Lung (tissue), 16 donors: ENCODE data around the gene IER3IP1. TPM values are rescaled to one million over a fixed set of nuclear protein-coding genes. Genes with fewer than 3 reads are reported as not detected.

Experiments used
- ATAC-seq: fragments of 200-7000 bp; cut with Tn5 transposase; one replicate; pipeline ENCODE4 v1.9.1; 2020; ENCODE audit warnings: moderate number of reproducible peaks; ENCODE audit not compliant: insufficient read depth, low FRiP score
- DNase-seq, 3 donors: peaks; one replicate each; pipeline ENCODE4 v3.0.0-alpha.2; 2013 to 2017
- H3K27ac ChIP-seq, 2 donors: one replicate each; pipeline ENCODE4 v1.5.1; 2013; ENCODE audit warnings: mild to moderate bottlenecking in 2 of 2, moderate library complexity in 2 of 2, control low read depth in 1 of 2, inconsistent platforms in 1 of 2, low read depth in 1 of 2, low read length in 1 of 2
- H3K27me3 ChIP-seq, 3 donors: one replicate each; pipeline ENCODE4 v1.5.1; 2013; ENCODE audit warnings: low read length in 2 of 3; ENCODE audit not compliant: control insufficient read depth in 3 of 3, insufficient read depth in 3 of 3
- H3K36me3 ChIP-seq, 4 donors: one replicate each; pipeline ENCODE4 v1.5.1; 2013; ENCODE audit warnings: low read length in 4 of 4, mild to moderate bottlenecking in 1 of 4, moderate library complexity in 1 of 4; ENCODE audit not compliant: control insufficient read depth in 4 of 4, insufficient read depth in 4 of 4
- H3K4me1 ChIP-seq, 5 donors: one replicate each; pipeline ENCODE4 v1.5.1; 2013; ENCODE audit warnings: low read length in 5 of 5, mild to moderate bottlenecking in 2 of 5, moderate library complexity in 1 of 5; ENCODE audit not compliant: control insufficient read depth in 5 of 5, insufficient read depth in 5 of 5
- H3K4me3 ChIP-seq: one replicate; pipeline ENCODE4 v1.5.1; 2013; ENCODE audit warnings: mild to moderate bottlenecking, control low read depth, moderate library complexity
- H3K9ac ChIP-seq, 2 donors: one replicate each; pipeline ENCODE4 v1.5.1; 2013; ENCODE audit warnings: low read length in 2 of 2, control low read depth in 1 of 2; ENCODE audit not compliant: insufficient read depth in 1 of 2
- H3K9me3 ChIP-seq, 4 donors: one replicate each; pipeline ENCODE4 v1.5.1; 2013; ENCODE audit warnings: low read length in 3 of 4, mild to moderate bottlenecking in 1 of 4, moderate library complexity in 1 of 4; ENCODE audit not compliant: control insufficient read depth in 4 of 4, insufficient read depth in 3 of 4
- CTCF ChIP-seq: IDR thresholded peaks from 2 replicates; pipeline ENCODE4 v1.5.1; 2012; ENCODE audit warnings: mild to moderate bottlenecking; ENCODE audit errors: control extremely low read depth, extremely low read depth
- WGBS, 2 donors: extraction: QIAGEN DNeasy Blood & Tissue Kit; methylation state at CpG; one replicate each; pipeline ENCODE4 v1.1.7; 2013; 5-methylcytosine and 5-hydroxymethylcytosine counted together
- long read RNA-seq, 5 donors: transcript quantifications; one replicate each; lab custom pipeline, GENCODE V29; 2026
- polyA plus RNA-seq, 2 donors: library from polyadenylated mRNA; stranded (reverse); fragments of 200-250 nt; gene quantifications; one replicate each; pipeline ENCODE4 v1.2.1, GENCODE V29; 2013
- total RNA-seq, 2 donors: library from RNA; depleted of rRNA in 1 of 2; stranded (reverse); fragments of >200 nt in 1 of 2; gene quantifications; one replicate each; pipeline ENCODE4 v1.2.1, GENCODE V29; 2014 to 2021
- donor health status: control.
- donor health status: control.
- donor health status: Bipolar disorder and iron deficiency.
- donor health status: healthy.
- donor health status: DM: yes; HTN: yes; CAD: no.

IER3IP1 gene, protein sequence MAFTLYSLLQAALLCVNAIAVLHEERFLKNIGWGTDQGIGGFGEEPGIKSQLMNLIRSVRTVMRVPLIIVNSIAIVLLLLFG
- total RNA-seq (10 to 100 TPM; 13.2 to 21.6 TPM), polyA plus RNA-seq (10 to 100 TPM; 14.9 to 20.5 TPM)
- long read RNA-seq, donor 1, transcript IER3IP1-201 (3 exons, 3,689 nt) = major isoform, 61 of 72 reads
- long read RNA-seq, donor 1, partial matches to known transcripts = 11 of 72 reads
- long read RNA-seq, donor 1, other reads (novel, unspliced or antisense) = 0 of 72 reads
- long read RNA-seq, donor 2, transcript IER3IP1-201 (3 exons, 3,689 nt) = major isoform, 28 of 36 reads
- long read RNA-seq, donor 2, partial matches to known transcripts = 7 of 36 reads
- long read RNA-seq, donor 2, other reads (novel, unspliced or antisense) = 0 of 36 reads
- long read RNA-seq, donor 3, transcript IER3IP1-201 (3 exons, 3,689 nt) = major isoform, 46 of 46 reads
- long read RNA-seq, donor 3, partial matches to known transcripts = 0 of 46 reads
- long read RNA-seq, donor 3, other reads (novel, unspliced or antisense) = 0 of 46 reads
- long read RNA-seq, donor 4, transcript IER3IP1-201 (3 exons, 3,689 nt) = major isoform, 34 of 46 reads
- long read RNA-seq, donor 4, partial matches to known transcripts = 11 of 46 reads
- long read RNA-seq, donor 4, other reads (novel, unspliced or antisense) = 0 of 46 reads
- long read RNA-seq, donor 5, transcript IER3IP1-201 (3 exons, 3,689 nt) = major isoform, 88 of 90 reads
- long read RNA-seq, donor 5, partial matches to known transcripts = 0 of 90 reads
- long read RNA-seq, donor 5, other reads (novel, unspliced or antisense) = 0 of 90 reads

DNA sequence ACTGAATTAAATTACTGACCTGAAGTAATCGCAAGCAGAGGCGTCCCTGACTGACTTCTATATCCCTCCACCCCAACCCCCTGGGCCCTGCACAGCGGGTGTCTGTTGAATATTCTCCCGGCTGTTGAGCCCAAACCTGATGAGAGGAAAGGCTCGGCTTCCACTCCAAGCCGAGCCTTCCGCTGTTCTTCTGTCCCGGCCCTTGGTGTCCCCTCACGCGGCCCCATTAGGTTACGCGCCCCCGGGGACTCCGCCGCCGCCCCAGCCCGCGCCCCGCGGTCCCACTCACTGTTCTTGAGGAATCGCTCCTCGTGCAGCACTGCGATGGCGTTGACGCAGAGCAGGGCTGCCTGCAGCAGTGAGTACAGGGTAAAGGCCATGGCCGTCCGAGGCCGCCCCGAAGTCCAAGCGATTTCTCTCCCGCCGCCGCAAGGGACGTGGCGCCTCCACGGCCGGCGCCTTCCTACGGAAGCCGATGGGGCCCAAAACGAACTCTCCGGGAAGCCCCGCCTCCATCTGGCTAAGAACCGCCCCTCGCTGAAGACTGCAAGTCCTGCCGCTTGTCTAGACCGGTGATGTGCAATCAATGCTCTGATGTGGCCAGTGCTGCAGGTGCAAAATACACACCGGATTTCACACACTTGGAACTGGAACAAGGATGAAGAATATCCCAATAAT, at the start of gene IER3IP1:
Gene IER3IP1, minus strand, starts transcription at position 467 of the 678 bp plus-strand sequence. Its CDS starts 87 bp downstream, at position 380.
- Histone ChIP-seq H3K4me1 (peaks cover 5 to 22% (median 12%) of the 10 kb centered on the region in 5 donors), H3K9me3 (no peaks in the 10 kb centered on the region)
- TF ChIP-seq CTCF = no peak

DNA sequence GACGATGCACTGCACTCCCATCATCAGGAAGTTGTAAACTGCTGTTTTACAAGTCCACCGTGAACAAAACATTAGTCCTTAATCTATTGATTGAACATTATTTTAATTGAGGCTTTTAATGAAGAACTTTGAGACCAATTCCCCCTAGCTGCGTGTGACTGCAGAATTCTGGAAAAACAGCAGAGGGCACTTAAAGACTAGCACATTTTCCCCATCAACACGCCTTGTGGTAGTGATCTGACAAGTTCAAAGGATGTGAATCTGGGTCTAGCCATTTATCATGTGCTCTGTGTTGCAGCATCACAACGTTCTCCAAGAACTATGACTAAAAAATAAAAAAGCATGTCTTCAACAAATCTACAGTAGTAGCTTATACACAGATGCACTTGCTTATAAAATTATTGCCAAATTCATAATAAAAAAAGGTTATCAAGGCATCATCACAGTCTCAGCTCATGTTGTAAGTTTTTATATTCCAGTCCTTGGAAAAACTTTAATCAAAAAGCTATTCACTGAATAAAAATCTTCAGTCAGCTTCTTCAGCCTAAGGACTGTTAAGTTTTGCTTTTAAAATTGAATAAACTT, 39.5 kb upstream of the IER3IP1 start:
- DNase-seq = peak; percentile 24 to 62 (median 37)
- no peak overlapping the region for H3K4me3 ChIP-seq
- H3K9ac ChIP-seq = no peak overlapping the region
- no peaks in the 10 kb centered on the region for H3K9me3 ChIP-seq
- 2% methylated on average over 5 of the region's 5 CpGs for WGBS, 2 donors
- H3K36me3 ChIP-seq = no peaks in the 10 kb centered on the region
- H3K27ac ChIP-seq = no peak overlapping the region
- peaks cover 0 to 39% (median 5%) of the 10 kb centered on the region in 3 donors for H3K27me3 ChIP-seq
- ATAC-seq = peak; percentile 58
- no peaks in the 10 kb centered on the region for H3K4me1 ChIP-seq
- TF ChIP-seq CTCF = no peak

More for the DNA sequence above, at the start of gene IER3IP1:
- ATAC-seq (peak; percentile 97), DNase-seq (peak; percentile 90 to 93 (median 93))
- peak within 1 kb of the TSS; percentile 79 to 96 for H3K27ac ChIP-seq
- no peaks in the 10 kb centered on the region for H3K27me3 ChIP-seq
- H3K36me3 ChIP-seq = no peaks in the 10 kb centered on the region
- peak within 1 kb of the TSS; percentile 72 to 80 for H3K9ac ChIP-seq
- 1% methylated on average over 48 of the region's 48 CpGs for WGBS, 2 donors
- peak within 1 kb of the TSS; percentile 84 for H3K4me3 ChIP-seq

DNA sequence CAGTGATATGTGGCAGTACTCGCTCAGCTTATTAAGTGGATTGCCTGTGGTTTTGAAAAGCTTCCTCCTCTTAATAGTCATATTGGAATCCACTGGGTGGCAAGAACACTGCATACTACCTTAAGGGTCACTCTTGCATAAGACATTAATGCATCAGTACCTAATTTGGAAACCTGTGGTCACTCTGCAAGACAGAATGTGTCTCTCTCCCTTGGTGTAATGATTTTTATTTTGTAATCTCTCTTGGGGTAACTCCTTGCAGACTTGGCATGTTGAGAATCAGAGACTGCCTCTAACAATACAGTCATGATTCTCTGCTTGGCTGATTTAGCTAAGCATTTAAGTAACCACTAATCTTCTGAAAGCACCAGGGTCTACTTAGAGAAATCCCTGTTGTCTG, 33.0 kb upstream of the IER3IP1 start:
- Histone ChIP-seq H3K27me3 (peaks cover 0 to 25% (median 0%) of the 10 kb centered on the region in 3 donors), H3K9me3 (no peaks in the 10 kb centered on the region), H3K27ac (no peak overlapping the region), H3K36me3 (no peaks in the 10 kb centered on the region), H3K4me3 (no peak overlapping the region), H3K9ac (no peak overlapping the region), H3K4me1 (peaks cover 0 to 3% (median 0%) of the 10 kb centered on the region in 5 donors)
- no peak for DNase-seq
- WGBS, 2 donors = 29 to 34% methylated on average over 1 of the region's 1 CpG
- TF ChIP-seq CTCF = no peak
- no peak for ATAC-seq
